ENCODE results near the gene FOSL2.

GRCh38 chr2:28449126-28449487 is 56.4 kb downstream of the FOSL2 start:
- no peak for TF ChIP-seq ZNF217 (IDR thresholded peaks at IDR 0.05)
- TF ChIP-seq SUPT20H (IDR thresholded peaks at IDR 0.05; ENCODE audit: borderline replicate concordance, control insufficient read depth, low read depth, low read length), result no peak
- no peak for TF ChIP-seq CREM (IDR thresholded peaks at IDR 0.05; ENCODE audit: low read depth)
- no peak for TF ChIP-seq TAF1 (IDR thresholded peaks at IDR 0.05; ENCODE audit: borderline replicate concordance, low read depth, low read length)
- no peak for TF ChIP-seq GABPA (IDR thresholded peaks at IDR 0.05; ENCODE audit: low read depth)
- TF ChIP-seq ZNF207 (IDR thresholded peaks at IDR 0.05; ENCODE audit: borderline replicate concordance), result no peak
- no peak for TF ChIP-seq PBX3 (IDR thresholded peaks at IDR 0.05; ENCODE audit: insufficient replicate concordance, low read depth, low read length)
- TF ChIP-seq CTCF (IDR thresholded peaks at IDR 0.05 in 2 of 3, conservative IDR thresholded peaks at IDR 0.05 in 1 of 3; ENCODE audit: control insufficient read depth in 2 of 3, extremely low read depth in 1 of 3, insufficient read depth in 1 of 3, low read depth in 3 of 3, low read length in 3 of 3), result no peak

All from GM12878 (cell line).